ENCODE measurements around the gene CXCL16.

DNA sequence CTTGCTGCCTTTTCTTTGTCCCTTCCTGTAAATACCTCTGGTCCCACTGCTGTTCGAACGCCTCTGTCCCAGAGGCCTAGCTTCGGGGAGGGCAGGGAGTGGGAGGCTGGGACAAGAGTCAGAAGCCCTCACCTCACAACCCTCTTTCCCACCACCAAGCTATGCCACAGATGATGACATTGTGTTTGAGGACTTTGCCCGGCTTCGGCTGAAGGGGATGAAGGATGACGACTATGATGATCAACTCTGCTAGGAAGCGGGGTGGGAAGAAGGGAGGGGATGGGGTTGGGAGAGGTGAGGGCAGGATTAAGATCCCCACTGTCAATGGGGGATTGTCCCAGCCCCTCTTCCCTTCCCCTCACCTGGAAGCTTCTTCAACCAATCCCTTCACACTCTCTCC, 18.9 kb downstream of the CXCL16 start:
- TF ChIP-seq, protein P1, sequence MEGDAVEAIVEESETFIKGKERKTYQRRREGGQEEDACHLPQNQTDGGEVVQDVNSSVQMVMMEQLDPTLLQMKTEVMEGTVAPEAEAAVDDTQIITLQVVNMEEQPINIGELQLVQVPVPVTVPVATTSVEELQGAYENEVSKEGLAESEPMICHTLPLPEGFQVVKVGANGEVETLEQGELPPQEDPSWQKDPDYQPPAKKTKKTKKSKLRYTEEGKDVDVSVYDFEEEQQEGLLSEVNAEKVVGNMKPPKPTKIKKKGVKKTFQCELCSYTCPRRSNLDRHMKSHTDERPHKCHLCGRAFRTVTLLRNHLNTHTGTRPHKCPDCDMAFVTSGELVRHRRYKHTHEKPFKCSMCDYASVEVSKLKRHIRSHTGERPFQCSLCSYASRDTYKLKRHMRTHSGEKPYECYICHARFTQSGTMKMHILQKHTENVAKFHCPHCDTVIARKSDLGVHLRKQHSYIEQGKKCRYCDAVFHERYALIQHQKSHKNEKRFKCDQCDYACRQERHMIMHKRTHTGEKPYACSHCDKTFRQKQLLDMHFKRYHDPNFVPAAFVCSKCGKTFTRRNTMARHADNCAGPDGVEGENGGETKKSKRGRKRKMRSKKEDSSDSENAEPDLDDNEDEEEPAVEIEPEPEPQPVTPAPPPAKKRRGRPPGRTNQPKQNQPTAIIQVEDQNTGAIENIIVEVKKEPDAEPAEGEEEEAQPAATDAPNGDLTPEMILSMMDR (conservative IDR thresholded peaks at IDR 0.05; ENCODE audit: low read depth, low read length) = no peak
- no peak for TF ChIP-seq EZH2 (IDR thresholded peaks at IDR 0.05; ENCODE audit: borderline replicate concordance, low read depth, low read length, poor library complexity, severe bottlenecking)

Measured in A673 (cell line).